GM12801 (cell line): ENCODE measurements around the gene CCDC61.

Source experiments
- CTCF ChIP-seq: IDR thresholded peaks from one replicate; pipeline ENCODE4 v1.5.1; 2011; ENCODE audit warnings: control low read depth; ENCODE audit not compliant: insufficient read length; ENCODE audit errors: extremely low read depth

The CCDC61 gene

GRCh38 chr19:46025835-46026234, 30.6 kb downstream of the CCDC61 start:
- TF ChIP-seq CTCF = no peak

- TF ChIP-seq CTCF = no peak
Measured at GRCh38 chr19:46030812-46031550, 35.7 kb downstream of the CCDC61 start.

- no peak for TF ChIP-seq CTCF
Measured at GRCh38 chr19:46031781-46032596, 36.7 kb downstream of the CCDC61 start.

- TF ChIP-seq CTCF = no peak
Measured at GRCh38 chr19:46032597-46033025, 37.3 kb downstream of the CCDC61 start.

GRCh38 chr19:46033401-46033800, 38.1 kb downstream of the CCDC61 start:
- no peak for TF ChIP-seq CTCF

GRCh38 chr19:46035546-46035945, 40.3 kb downstream of the CCDC61 start:
- TF ChIP-seq CTCF = no peak

- TF ChIP-seq CTCF = no peak
Measured at GRCh38 chr19:46035986-46036743, 40.9 kb downstream of the CCDC61 start.
